Stimulated activated naive CD4-positive, alpha-beta T cell treated with Interleukin-2 at 50 U/mL for 16 hours (primary cell): Measurements from ENCODE around the gene FOXL2NB.

ENCODE experiments used
- DNase-seq: peaks from one replicate; lab custom pipeline; 2025; lab: John Stamatoyannopoulos, UW

Gene FOXL2NB

GRCh38 chr3:138933068-138933668, 13.8 kb upstream of the FOXL2NB start:
- DNase-seq: no peak

GRCh38 chr3:138933981-138934691, 12.9 kb upstream of the FOXL2NB start:
- DNase-seq: no peak

GRCh38 chr3:138935505-138935862, 11.5 kb upstream of the FOXL2NB start:
- no peak for DNase-seq

GRCh38 chr3:138935863-138936740, 10.9 kb upstream of the FOXL2NB start:
- DNase-seq: peak; percentile 60

GRCh38 chr3:138936741-138937689, 10.0 kb upstream of the FOXL2NB start:
- no peak for DNase-seq

- no peak for DNase-seq
Measured at GRCh38 chr3:138937690-138938055, 9.3 kb upstream of the FOXL2NB start.

GRCh38 chr3:138938056-138938876, 8.8 kb upstream of the FOXL2NB start:
- DNase-seq: no peak

- no peak for DNase-seq
Measured at GRCh38 chr3:138938877-138939560, 8.0 kb upstream of the FOXL2NB start.

GRCh38 chr3:138939561-138940241, 7.3 kb upstream of the FOXL2NB start:
- no peak for DNase-seq

- DNase-seq: no peak
Measured at GRCh38 chr3:138940446-138940845, 6.6 kb upstream of the FOXL2NB start.

- no peak for DNase-seq
Measured at GRCh38 chr3:138941259-138941885, 5.6 kb upstream of the FOXL2NB start.

- DNase-seq: no peak
Measured at GRCh38 chr3:138942271-138942670, 4.7 kb upstream of the FOXL2NB start.

- no peak for DNase-seq
Measured at GRCh38 chr3:138942861-138943623, 4.0 kb upstream of the FOXL2NB start.

- DNase-seq: no peak
Measured at GRCh38 chr3:138943724-138944653, 3.0 kb upstream of the FOXL2NB start.

GRCh38 chr3:138944654-138944928, 2.4 kb upstream of the FOXL2NB start:
- no peak for DNase-seq

- DNase-seq: no peak
Measured at GRCh38 chr3:138944929-138945708, 1.9 kb upstream of the FOXL2NB start.
